ENCODE data around the gene DUSP19. TPM values are rescaled to one million over a fixed set of nuclear protein-coding genes. Genes with fewer than 3 reads are reported as not detected.

The DUSP19 gene
- total and polyA plus RNA-seq, 2 experiments from 2014 or later: 1.2 to 4.7 TPM

DNA sequence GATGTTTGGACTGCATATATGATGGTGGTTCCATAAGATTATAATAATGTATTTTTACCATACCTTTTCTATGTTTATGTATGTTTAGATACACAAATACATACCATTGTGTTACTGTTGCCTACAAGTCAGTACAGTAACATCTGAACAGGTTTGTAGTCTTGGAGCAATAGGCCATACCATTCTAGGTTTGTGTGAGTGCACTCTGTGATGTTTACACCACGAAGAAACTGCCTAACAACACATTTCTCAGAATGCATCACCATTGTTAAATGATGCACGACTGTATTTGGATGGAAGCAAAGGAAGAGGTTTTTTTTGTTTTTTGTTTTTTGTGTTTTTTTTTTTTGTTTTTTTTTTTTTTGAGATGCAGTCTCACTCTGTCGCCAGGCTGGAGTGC, 9.5 kb downstream of the DUSP19 start:
- WGBS (ENCODE audit: low lambda C conversion rate, missing lambda C conversion rate): 90% methylated on average over 3 of the region's 3 CpGs
- TF ChIP-seq CTCF (IDR thresholded peaks at IDR 0.05; ENCODE audit: poor library complexity): no peak
- no peak for TF ChIP-seq EZH2phosphoT487 (IDR thresholded peaks at IDR 0.05; ENCODE audit: low read depth, severe bottlenecking, unreplicated experiment)
- H3K9me2 ChIP-seq (replicated peaks; ENCODE audit: insufficient read depth): no peaks in the 10 kb centered on the region

GRCh38 chr2:183089192-183089851, 10.8 kb downstream of the DUSP19 start:
- Histone ChIP-seq H3K4me3 (no peak overlapping the region), H2AFZ (no peak overlapping the region), H4K20me1 (ENCODE audit: insufficient read depth, poor library complexity, severe bottlenecking) (no peaks in the 10 kb centered on the region), H3K4me2 (no peak overlapping the region), H3K27me3 (no peaks in the 10 kb centered on the region), H3K27ac (no peak overlapping the region), H3K9me3 (ENCODE audit: low read depth) (no peaks in the 10 kb centered on the region), H3K79me2 (no peaks in the 10 kb centered on the region), H3K9me2 (replicated peaks; ENCODE audit: insufficient read depth) (no peaks in the 10 kb centered on the region), H3K4me1 (ENCODE audit: insufficient read depth) (no peaks in the 10 kb centered on the region), H3K36me3 (replicated peaks; ENCODE audit: insufficient read depth, low read depth) (no peaks in the 10 kb centered on the region)
- no peak for DNase-seq (ENCODE audit: low spot score)
- TF ChIP-seq EZH2 (IDR thresholded peaks at IDR 0.05; ENCODE audit: borderline replicate concordance) (no peak), EZH2phosphoT487 (IDR thresholded peaks at IDR 0.05; ENCODE audit: low read depth, severe bottlenecking, unreplicated experiment) (no peak), CTCF (IDR thresholded peaks at IDR 0.05; ENCODE audit: poor library complexity) (no peak)
- 90% methylated on average over 6 of the region's 6 CpGs for WGBS (ENCODE audit: low lambda C conversion rate, missing lambda C conversion rate)

More for the DNA sequence above, 9.5 kb downstream of the DUSP19 start:
- Histone ChIP-seq H3K4me1 (ENCODE audit: insufficient read depth) (no peaks in the 10 kb centered on the region), H4K20me1 (ENCODE audit: insufficient read depth, poor library complexity, severe bottlenecking) (no peaks in the 10 kb centered on the region), H2AFZ (no peak overlapping the region), H3K79me2 (no peaks in the 10 kb centered on the region), H3K9me3 (ENCODE audit: low read depth) (no peaks in the 10 kb centered on the region), H3K27me3 (no peaks in the 10 kb centered on the region), H3K27ac (no peak overlapping the region), H3K36me3 (replicated peaks; ENCODE audit: insufficient read depth, low read depth) (no peaks in the 10 kb centered on the region), H3K4me3 (no peak overlapping the region), H3K4me2 (no peak overlapping the region)
- DNase-seq (ENCODE audit: low spot score): no peak

GRCh38 chr2:183091318-183091953, 12.9 kb downstream of the DUSP19 start:
- Histone ChIP-seq H3K27ac (no peak overlapping the region), H3K4me2 (no peak overlapping the region), H3K36me3 (replicated peaks; ENCODE audit: insufficient read depth, low read depth) (no peaks in the 10 kb centered on the region), H3K27me3 (no peaks in the 10 kb centered on the region), H3K9me3 (ENCODE audit: low read depth) (no peaks in the 10 kb centered on the region), H3K4me3 (no peak overlapping the region), H4K20me1 (ENCODE audit: insufficient read depth, poor library complexity, severe bottlenecking) (no peaks in the 10 kb centered on the region), H3K9me2 (replicated peaks; ENCODE audit: insufficient read depth) (no peaks in the 10 kb centered on the region), H2AFZ (no peak overlapping the region), H3K4me1 (ENCODE audit: insufficient read depth) (no peaks in the 10 kb centered on the region), H3K79me2 (no peaks in the 10 kb centered on the region)
- DNase-seq (ENCODE audit: low spot score): no peak
- TF ChIP-seq EZH2 (IDR thresholded peaks at IDR 0.05; ENCODE audit: borderline replicate concordance) (no peak), EZH2phosphoT487 (IDR thresholded peaks at IDR 0.05; ENCODE audit: low read depth, severe bottlenecking, unreplicated experiment) (no peak), CTCF (IDR thresholded peaks at IDR 0.05; ENCODE audit: poor library complexity) (no peak)
- WGBS (ENCODE audit: low lambda C conversion rate, missing lambda C conversion rate): 91% methylated on average over 7 of the region's 7 CpGs

Data from hepatocyte (in vitro differentiated cells).